Muscle of leg (tissue), 11 donors: ENCODE measurements around the gene SLC10A7. TPM values are rescaled to one million over a fixed set of nuclear protein-coding genes. Genes with fewer than 3 reads are reported as not detected.

Experiments
- DNase-seq: peaks from one replicate; pipeline ENCODE4 v3.0.0; 2013
- H3K27ac ChIP-seq: one replicate; pipeline ENCODE4 v1.5.1; 2013; ENCODE audit warnings: mild to moderate bottlenecking, low read length, control low read depth
- H3K27me3 ChIP-seq: one replicate; pipeline ENCODE4 v1.6.1; 2013; ENCODE audit warnings: low read length; ENCODE audit not compliant: control insufficient read depth, insufficient read depth
- H3K36me3 ChIP-seq: one replicate; pipeline ENCODE4 v1.6.1; 2013; ENCODE audit warnings: low read length; ENCODE audit not compliant: control insufficient read depth, insufficient read depth
- H3K4me1 ChIP-seq: one replicate; pipeline ENCODE4 v1.6.1; 2013; ENCODE audit warnings: low read length; ENCODE audit not compliant: control insufficient read depth, insufficient read depth
- H3K4me3 ChIP-seq: one replicate; pipeline ENCODE4 v1.5.1; 2013; ENCODE audit warnings: low read length, control low read depth
- H3K9me3 ChIP-seq: replicated peaks from 2 replicates; pipeline ENCODE4 v1.6.1; 2013; ENCODE audit warnings: low read depth, low read length; ENCODE audit not compliant: control insufficient read depth
- WGBS: methylation state at CpG from one replicate; pipeline ENCODE4 v1.1.5; 2013; ENCODE audit warnings: missing lambda C conversion rate; ENCODE audit not compliant: insufficient coverage; 5-methylcytosine and 5-hydroxymethylcytosine counted together
- polyA plus RNA-seq, 8 donors: library from polyadenylated mRNA; unstranded; fragments of 120-200 nt; gene quantifications; one replicate each; pipeline versions ENCODE4 v1.2.1 to v1.2.3, GENCODE V29; 2013; ENCODE audit warnings: inconsistent platforms in 1 of 8, low replicate concordance in 1 of 8; ENCODE audit not compliant: insufficient read length in 8 of 8, insufficient read depth in 1 of 8
- total RNA-seq: library from RNA; stranded (reverse); fragments of 120-200 nt; gene quantifications from one replicate; pipeline ENCODE4 v1.2.4, GENCODE V29; 2013

The SLC10A7 gene
- total and polyA plus RNA-seq, 9 donors, result 5.6 to 11.0 (median 7.5) TPM

- no peaks in the 10 kb centered on the region for H3K4me1 ChIP-seq
- WGBS, result 95% methylated on average over 21 of the region's 37 CpGs
- no peak for DNase-seq
- H3K27ac ChIP-seq, result no peak overlapping the region
- H3K36me3 ChIP-seq, result no peaks in the 10 kb centered on the region
- H3K9me3 ChIP-seq, result no peaks in the 10 kb centered on the region
- no peaks in the 10 kb centered on the region for H3K27me3 ChIP-seq
- no peak overlapping the region for H3K4me3 ChIP-seq
These were observed 76.3 kb downstream of the SLC10A7 start for GRCh38 chr4:146445198-146446150.

- H3K36me3 ChIP-seq, result no peaks in the 10 kb centered on the region
- H3K9me3 ChIP-seq, result no peaks in the 10 kb centered on the region
- no peaks in the 10 kb centered on the region for H3K4me1 ChIP-seq
- H3K27ac ChIP-seq, result no peak overlapping the region
- no CpG with 5 or more reads among the region's 2 CpGs for WGBS
- DNase-seq, result no peak
- H3K4me3 ChIP-seq, result no peak overlapping the region
- H3K27me3 ChIP-seq, result no peaks in the 10 kb centered on the region
These were observed 78.2 kb downstream of the SLC10A7 start for GRCh38 chr4:146443525-146443924.

GRCh38 chr4:146442801-146443200, 78.9 kb downstream of the SLC10A7 start:
- Histone ChIP-seq H3K27ac (no peak overlapping the region), H3K9me3 (no peaks in the 10 kb centered on the region), H3K36me3 (no peaks in the 10 kb centered on the region), H3K4me1 (no peaks in the 10 kb centered on the region), H3K27me3 (no peaks in the 10 kb centered on the region), H3K4me3 (no peak overlapping the region)
- DNase-seq, result no peak
- WGBS, result no CpG with 5 or more reads among the region's 1 CpG

- DNase-seq, result no peak
- Histone ChIP-seq H3K4me3 (no peak overlapping the region), H3K9me3 (no peaks in the 10 kb centered on the region), H3K27me3 (no peaks in the 10 kb centered on the region), H3K4me1 (no peaks in the 10 kb centered on the region), H3K27ac (no peak overlapping the region), H3K36me3 (no peaks in the 10 kb centered on the region)
- no CpG with 5 or more reads among the region's 4 CpGs for WGBS
These were observed 81.7 kb downstream of the SLC10A7 start for GRCh38 chr4:146439999-146440398.

- no peaks in the 10 kb centered on the region for H3K36me3 ChIP-seq
- no CpG with 5 or more reads among the region's 1 CpG for WGBS
- no peak for DNase-seq
These were observed 82.3 kb downstream of the SLC10A7 start for GRCh38 chr4:146439437-146439836.

GRCh38 chr4:146437778-146438177, 84.0 kb downstream of the SLC10A7 start:
- Histone ChIP-seq H3K36me3 (no peaks in the 10 kb centered on the region), H3K4me3 (no peak overlapping the region), H3K27ac (no peak overlapping the region), H3K27me3 (no peaks in the 10 kb centered on the region), H3K4me1 (no peaks in the 10 kb centered on the region), H3K9me3 (no peaks in the 10 kb centered on the region)
- no peak for DNase-seq
- no CpG with 5 or more reads among the region's 2 CpGs for WGBS

More at GRCh38 chr4:146439437-146439836, 82.3 kb downstream of the SLC10A7 start:
- Histone ChIP-seq H3K9me3 (no peaks in the 10 kb centered on the region), H3K27ac (no peak overlapping the region), H3K4me3 (no peak overlapping the region), H3K27me3 (no peaks in the 10 kb centered on the region), H3K4me1 (no peaks in the 10 kb centered on the region)

DNA sequence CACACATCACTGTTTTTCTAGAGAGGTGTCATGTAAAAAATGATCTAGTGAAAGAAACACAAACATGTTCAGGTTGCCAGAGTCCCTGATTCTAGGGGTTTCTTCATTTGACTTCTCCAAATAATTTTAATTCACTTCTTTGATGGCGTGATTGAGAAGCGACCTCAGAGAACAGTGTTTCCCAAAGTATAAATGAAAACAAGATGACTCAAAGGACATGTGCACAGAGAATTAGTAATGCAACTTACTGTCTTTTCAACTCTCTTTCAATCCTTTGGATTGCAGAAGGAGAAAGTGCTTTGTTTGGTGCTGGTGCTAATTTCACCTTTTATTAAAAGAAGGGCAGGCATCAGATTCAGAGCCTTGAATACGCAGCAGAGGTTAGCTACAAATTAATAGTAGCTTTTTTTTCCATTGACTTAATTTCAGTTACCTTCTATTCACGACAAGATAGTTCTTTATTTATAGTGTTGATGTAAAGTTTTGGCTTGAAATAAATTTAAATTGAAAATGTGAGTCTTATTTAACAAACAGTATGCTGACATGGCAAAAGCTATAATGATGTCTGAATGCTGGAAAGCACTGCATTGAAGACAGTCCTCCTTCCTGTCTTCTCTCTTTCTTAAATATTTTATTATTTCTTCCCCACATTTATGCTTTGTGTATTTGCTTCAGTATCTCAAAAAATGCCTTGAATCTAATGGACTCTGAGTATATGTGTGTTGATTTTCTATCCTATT, 85.1 kb downstream of the SLC10A7 start:
- H3K4me3 ChIP-seq, result no peak overlapping the region
- no CpG with 5 or more reads among the region's 4 CpGs for WGBS
- no peaks in the 10 kb centered on the region for H3K9me3 ChIP-seq
- no peaks in the 10 kb centered on the region for H3K4me1 ChIP-seq
- no peak overlapping the region for H3K27ac ChIP-seq
- H3K36me3 ChIP-seq, result no peaks in the 10 kb centered on the region
- DNase-seq, result no peak
- H3K27me3 ChIP-seq, result no peaks in the 10 kb centered on the region

DNA sequence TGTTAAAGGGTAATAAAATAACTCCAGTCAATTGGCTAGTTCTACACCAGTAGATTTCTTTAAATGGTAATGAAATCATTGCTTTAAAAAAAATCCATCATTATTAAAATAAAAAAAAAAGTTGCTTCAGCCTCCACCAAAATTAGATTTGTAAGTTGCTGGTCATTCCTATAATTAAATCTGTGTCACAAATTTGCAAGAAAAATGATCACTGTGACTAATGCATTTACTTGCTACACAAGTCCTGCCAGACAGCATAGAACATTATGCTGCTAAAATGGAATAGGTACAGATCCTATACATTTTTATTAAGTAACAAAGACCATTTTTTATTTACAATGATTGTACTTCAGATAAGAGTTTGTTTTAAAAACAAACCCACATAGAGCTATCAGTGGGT, 85.8 kb downstream of the SLC10A7 start:
- no peak for DNase-seq
- H3K27ac ChIP-seq, result no peak overlapping the region
- H3K9me3 ChIP-seq, result no peaks in the 10 kb centered on the region
- H3K27me3 ChIP-seq, result no peaks in the 10 kb centered on the region
- no peaks in the 10 kb centered on the region for H3K4me1 ChIP-seq
- no peaks in the 10 kb centered on the region for H3K36me3 ChIP-seq
- no peak overlapping the region for H3K4me3 ChIP-seq

GRCh38 chr4:146432065-146432464, 89.7 kb downstream of the SLC10A7 start:
- H3K4me3 ChIP-seq, result no peak overlapping the region
- no peak for DNase-seq
- no peaks in the 10 kb centered on the region for H3K27me3 ChIP-seq
- no peak overlapping the region for H3K27ac ChIP-seq
- H3K4me1 ChIP-seq, result no peaks in the 10 kb centered on the region
- H3K9me3 ChIP-seq, result no peaks in the 10 kb centered on the region
- H3K36me3 ChIP-seq, result no peaks in the 10 kb centered on the region
- no CpG with 5 or more reads among the region's 2 CpGs for WGBS

- Histone ChIP-seq H3K36me3 (no peaks in the 10 kb centered on the region), H3K4me3 (no peak overlapping the region), H3K27ac (no peak overlapping the region), H3K9me3 (no peaks in the 10 kb centered on the region), H3K27me3 (no peaks in the 10 kb centered on the region), H3K4me1 (no peaks in the 10 kb centered on the region)
- whole genome bisulfite sequencing, result no CpG with 5 or more reads among the region's 1 CpG
- DNase-seq, result no peak
These were observed 93.4 kb downstream of the SLC10A7 start for GRCh38 chr4:146428298-146428697.
